HS-27A (cell line): ENCODE results near the gene IBA57.

Experiments
- DNase-seq: peaks from one replicate; pipeline ENCODE4 v3.0.0-alpha.2; 2012; ENCODE audit warnings: low read depth, missing footprints

The IBA57 gene

DNA sequence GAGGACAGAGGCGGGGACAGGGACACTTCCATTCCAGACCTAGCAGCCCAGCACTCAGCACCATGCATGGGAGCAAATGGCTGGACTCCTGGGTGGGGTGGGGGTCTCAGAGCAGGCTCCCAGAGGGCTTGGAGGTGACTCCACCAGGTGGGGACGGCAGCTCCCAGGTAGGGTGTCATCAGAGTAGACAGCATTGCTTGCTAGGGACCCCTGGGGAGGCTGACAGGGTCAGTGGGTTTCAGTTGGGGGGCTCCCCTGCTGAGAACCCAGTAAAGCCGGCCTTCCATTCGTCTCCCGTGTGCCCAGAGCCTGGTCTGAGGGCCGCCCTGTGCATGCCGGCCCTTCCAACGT is 20.6 kb upstream of the IBA57 start:
- no peak for DNase-seq

DNA sequence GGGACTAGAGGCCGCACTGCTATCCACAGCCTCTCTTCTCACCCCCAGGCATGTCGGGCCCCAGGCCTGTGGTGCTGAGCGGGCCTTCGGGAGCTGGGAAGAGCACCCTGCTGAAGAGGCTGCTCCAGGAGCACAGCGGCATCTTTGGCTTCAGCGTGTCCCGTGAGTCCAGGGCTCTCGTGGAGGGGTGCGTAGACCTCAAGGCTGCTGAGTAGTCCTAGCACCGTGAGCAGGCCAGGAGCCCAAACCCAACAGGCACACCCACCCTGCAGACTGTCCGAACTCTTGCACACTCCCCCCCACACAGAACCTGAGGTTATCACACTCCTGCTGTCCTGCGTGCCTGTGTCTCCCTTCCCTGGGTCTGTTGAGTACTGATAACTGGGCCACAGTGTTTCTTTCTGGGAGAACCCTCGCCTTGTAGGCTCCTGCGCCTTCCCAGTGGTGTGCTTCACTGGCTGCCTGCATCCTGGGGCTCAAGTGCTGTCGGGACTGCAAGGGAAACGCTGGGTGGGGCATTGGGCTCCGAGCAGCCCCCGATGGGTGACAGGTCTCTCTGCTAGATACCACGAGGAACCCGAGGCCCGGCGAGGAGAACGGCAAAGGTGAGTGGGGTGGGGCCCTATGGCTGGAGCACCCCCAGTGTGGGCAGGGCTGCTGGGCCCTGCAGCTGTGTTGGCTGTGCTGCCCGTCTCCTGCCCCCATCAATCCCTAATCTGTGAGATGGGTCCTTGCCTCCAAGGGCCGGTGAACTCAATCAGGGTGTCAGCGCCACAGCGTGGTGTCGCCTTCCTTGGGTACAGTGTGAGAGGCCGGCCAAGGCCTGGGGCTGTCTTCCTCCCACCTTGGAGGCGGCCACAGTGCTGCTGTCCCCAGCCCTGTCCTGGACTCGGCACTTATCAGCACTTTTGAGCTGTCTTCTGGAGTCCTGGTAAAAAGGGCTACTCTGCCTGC is 19.9 kb upstream of the IBA57 start:
- no peak for DNase-seq

DNA sequence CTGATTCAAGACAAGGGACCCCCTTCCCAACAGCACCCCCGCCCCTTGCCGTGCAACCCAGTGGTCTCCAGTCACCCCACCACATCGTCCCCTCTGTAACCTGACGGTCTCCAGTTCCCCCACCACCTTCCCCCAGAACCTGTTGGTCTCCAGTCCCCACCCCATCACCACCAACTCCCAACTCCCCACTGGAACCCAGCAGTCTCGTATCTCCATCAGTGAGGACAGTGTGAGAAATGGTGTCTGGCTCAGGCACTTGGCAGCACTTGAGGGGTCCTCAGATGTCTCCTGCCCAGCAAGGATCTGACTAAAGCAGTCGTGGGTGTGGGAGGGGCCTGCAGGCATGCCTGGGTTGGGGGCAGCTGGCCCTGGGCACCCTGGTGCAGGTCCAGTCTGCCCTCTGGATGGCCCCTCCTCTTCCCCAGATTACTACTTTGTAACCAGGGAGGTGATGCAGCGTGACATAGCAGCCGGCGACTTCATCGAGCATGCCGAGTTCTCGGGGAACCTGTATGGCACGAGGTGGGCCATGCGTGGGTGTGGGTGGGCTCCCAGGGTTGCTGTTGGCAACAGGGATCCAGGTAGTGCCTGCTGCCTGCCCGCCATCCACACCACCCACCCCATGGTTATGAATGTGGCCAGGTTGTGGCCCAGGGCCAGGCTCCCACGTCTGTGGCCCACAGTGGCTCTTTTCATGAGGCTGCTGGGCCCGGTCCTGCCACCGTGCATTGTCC is 19.0 kb upstream of the IBA57 start:
- DNase-seq: no peak

DNA sequence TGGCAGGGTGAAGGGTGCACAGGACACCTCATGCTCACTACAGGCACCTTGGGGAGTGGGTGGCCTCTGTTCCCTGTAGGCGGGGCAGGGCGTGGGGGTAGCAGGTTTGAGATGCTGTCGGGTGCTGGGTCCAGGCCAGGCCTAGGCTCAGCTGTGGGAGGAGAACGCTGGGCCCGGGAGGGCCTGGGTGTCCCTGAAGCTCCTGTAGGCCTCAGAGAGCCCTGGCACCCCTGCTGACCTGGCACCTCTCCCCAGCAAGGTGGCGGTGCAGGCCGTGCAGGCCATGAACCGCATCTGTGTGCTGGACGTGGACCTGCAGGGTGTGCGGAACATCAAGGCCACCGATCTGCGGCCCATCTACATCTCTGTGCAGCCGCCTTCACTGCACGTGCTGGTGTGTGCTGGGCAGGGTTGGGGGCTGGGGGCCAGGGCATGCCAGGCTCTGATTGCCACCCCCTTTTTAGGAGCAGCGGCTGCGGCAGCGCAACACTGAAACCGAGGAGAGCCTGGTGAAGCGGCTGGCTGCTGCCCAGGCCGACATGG is 18.4 kb upstream of the IBA57 start:
- DNase-seq: no peak

DNA sequence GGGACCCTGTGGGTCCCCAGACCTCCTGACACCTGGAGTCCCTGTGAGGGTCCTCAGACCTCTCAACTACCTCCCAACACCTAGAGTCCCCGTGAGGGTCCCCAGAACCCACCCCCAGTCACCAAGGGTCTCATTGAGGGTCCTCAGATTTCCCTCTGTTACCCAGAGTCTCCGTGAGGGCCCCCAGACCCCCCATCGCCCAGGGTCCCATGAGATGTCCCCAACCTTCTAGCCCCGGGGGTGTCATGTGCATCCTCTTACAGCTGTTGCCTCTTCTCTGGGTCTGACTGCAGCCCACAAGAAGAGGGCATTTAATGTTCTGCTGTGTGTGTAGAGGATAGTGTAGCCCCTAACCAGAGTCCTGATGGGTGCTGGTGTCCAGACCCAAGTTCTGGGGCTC is 17.8 kb upstream of the IBA57 start:
- no peak for DNase-seq

DNA sequence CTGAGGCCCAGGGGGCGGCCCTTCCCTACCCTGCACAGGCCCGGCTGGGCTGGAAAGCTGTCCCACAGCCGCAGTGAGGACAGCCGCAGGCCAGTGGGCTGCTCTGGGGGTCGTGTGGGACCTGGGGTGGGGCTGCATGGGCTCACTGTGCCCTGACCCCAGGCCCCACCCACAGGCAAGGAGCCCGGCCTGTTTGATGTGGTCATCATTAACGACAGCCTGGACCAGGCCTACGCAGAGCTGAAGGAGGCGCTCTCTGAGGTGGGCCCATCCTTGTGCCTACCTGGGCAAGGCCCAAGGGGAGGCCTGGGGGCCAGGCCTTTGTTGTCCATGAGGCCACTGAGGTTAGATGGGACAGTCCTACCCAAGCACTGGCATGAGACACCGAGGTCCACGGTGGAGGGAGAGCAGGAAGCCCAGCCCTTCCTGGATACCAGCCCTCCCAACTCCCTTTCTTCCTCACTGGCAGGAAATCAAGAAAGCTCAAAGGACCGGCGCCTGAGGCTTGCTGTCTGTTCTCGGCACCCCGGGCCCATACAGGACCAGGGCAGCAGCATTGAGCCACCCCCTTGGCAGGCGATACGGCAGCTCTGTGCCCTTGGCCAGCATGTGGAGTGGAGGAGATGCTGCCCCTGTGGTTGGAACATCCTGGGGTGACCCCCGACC is 17.3 kb upstream of the IBA57 start:
- no peak for DNase-seq

DNA sequence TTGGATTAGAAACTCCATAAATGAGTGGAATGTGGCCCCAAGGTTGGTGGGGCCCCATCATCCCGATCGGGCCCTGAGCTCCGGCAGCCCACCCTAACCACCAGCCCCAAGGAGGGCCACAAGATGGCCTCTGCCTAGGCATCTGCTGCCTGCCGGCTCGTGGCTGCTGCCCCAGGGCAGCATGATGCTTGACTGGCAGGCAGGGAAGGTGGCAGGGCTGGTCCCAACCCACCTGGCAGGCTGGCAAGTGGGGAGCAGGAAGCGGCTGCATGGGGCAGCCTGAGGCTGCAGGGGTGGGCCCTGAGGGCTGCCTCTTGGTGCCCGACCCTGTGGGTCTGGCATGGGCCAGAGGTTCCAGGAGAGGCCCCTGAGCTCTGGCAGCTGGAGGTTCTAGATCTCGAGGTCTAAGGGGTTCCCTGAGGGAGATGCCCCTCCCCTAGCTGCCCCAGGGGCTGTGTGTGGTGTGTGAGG is 16.6 kb upstream of the IBA57 start:
- no peak for DNase-seq

DNA sequence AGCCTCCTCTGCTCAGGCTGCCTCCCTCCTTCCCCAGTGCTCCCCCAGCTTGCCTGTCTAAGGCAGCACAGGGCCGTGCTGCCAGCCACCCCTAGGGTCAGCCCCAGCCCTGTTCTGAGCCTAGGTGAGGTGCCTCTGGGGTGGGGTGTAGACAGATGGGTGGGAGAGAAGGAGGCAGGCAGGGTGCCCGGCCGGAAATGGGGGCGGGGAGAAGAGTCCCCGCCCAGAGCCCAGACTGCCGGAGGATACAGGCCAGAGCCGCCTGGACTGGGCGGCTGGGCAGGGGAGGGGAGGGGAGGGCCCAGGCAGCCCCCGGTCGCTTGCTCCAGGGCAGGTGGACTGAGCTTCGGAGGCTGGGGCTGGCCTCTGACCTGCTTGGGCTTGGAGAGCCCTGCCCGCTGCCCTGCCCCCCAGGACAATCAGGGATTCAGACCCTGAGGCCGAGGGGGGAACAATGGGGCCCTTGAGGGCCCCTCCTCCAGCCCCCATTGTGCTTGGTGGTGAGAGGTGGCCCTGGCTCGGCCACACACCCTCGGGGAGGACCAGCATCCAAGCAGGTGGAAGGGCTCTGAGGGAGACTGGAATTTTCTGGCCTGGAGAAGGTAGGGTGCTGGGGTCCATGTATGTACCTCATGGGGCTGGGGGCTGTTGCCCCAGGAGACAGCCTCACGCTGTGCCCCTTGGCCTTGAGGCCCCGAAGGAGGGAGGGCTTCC is 16.0 kb upstream of the IBA57 start, which contains the start of gene GJC2:
TSS of gene GJC2 (plus strand) at position 525 of the 714 bp plus-strand sequence. CDS start 7,829 bp downstream, outside the sequence.
- no peak for DNase-seq

DNA sequence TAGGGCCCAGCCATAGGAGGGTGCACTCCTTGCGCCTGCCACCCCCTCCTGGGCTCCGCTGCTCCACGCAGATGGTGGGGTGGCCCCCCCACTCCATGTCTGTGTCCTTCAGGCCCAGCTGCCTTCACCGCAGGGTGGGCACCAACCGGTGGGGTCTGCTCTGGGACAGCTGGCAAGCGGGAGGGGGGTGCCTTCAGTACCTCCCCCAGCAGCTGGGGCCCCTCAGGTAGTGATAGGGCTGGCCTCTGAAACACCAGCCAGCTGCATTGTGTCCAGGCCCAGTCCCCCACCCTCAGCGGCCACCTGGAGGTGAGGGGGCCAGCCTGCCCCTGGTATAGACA is 15.5 kb upstream of the IBA57 start:
- DNase-seq: no peak

DNA sequence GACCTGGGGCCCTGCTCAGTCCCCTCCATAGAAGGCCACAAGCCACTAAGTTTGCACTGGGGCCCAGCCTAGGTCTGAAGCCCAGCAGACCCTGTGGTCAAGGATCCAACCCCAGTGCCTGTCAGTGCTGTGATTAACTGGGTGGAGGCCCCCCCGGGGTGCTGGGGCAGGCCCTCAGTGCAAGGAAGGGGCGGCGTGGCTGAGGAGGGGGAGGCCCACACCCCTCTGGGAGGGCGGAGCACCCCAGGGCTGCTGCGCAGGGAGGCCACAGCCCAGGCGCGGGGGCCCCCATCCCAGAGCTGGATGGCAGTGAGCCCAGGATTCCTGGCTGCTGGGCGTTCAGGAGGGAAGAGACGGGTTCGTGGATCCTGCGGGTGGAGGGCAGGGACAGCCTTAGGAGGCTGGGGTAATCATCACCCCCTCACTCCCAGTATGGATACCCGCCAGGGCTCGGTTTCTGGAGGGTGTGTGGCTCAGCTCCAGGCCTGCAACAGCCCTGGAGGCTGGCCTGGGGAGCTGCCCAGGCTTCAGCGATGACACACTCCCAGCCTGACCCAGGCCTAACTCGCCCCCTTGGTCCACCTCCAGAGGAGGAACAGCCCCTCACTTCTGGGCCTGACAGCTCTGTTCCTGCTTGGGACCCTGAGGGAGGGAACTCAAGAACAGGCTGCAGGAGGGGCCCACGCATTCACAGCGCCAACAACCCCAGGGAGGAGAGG is 15.0 kb upstream of the IBA57 start:
- DNase-seq: no peak

DNA sequence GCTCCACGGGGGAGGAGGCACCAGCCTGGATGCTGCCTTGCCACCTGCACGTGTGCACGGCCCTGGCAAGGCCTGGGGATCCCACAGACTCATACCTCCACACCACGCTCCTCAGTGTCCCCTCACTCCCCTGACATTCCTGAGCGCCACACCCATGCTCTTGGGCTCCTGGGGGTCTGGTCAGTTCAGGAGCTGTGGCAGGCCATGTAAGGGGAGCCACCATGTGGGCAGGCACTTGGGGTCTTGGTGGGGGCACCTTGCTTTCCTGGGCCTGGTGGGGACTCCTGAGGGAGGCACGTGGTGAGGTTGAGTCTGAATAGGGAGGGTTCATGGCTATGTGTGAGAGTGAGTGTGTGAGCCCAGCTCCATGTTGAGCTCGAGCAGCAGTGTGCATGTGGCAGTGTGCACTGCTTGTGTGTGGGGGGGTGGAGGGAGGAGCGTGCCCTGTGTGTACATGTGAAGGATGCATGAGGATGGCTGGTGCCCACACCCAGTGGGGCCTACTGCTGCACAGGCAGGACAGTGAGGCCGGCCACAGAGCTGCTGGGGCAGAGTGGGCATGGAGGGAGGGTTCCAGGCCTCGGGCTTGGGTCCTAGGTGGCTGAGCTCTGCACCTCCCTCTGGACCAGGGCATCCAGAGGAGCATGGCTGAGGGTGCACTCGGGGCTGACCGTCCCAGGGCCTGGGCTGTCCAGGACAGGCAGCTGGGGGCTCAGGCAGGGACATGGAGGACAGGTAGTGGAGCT is 14.3 kb upstream of the IBA57 start:
- DNase-seq: no peak

DNA sequence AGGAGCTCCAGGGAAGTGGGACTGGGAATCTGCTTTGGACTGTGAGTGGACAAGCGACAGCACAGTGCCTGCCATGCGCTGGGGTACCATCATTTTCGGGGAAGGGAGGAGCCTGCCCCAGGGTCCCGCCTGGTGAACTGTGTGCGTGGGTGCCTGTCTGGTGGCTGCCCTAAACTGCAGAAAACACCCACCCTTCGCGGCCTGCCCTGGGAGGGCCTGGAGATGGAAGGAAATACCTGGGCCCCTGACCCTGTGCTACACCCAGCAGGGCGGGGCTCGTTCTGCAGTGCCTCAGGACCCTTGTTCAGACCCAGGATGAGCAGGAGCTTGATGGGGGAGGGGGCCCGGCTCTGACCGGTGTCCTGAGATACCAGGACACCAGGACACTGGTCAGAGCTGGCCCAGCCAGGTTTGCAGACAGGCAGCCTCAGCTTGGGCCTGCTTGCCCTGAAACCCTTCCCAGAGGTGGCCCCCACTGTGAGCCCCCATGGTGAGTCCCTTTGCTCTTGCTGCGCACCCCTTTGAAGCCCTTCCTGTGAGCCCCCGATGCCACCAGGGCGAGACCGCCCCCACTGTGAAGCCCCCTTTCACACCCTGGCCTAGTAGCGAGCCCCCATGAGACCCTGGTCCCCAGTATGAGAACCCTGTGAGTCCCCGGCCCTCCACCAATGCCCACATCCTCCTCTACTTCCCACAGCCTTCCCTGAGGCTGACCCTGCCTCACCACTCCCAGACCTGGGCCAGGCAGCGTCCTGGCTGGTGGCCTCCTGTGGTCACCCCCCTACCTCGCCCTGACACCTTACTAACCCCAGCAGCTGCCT is 13.3 kb upstream of the IBA57 start:
- no peak for DNase-seq

DNA sequence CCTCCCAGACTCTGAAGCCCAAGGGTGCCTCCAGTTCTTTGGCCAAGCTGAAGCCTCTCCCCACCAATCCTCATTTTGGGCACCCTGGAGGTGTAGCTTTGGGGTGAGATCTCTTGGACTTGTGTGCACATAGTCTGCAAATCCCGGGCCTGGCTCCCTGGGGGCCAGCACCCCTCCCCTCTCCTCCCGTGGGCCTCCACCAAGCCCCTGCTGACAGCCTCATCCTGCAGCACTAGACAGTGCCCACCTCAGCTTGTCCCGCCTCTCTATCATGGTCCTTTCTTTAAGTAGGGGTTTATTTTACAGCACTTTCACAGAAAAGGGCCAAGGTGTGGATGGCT is 12.7 kb upstream of the IBA57 start:
- DNase-seq: no peak

DNA sequence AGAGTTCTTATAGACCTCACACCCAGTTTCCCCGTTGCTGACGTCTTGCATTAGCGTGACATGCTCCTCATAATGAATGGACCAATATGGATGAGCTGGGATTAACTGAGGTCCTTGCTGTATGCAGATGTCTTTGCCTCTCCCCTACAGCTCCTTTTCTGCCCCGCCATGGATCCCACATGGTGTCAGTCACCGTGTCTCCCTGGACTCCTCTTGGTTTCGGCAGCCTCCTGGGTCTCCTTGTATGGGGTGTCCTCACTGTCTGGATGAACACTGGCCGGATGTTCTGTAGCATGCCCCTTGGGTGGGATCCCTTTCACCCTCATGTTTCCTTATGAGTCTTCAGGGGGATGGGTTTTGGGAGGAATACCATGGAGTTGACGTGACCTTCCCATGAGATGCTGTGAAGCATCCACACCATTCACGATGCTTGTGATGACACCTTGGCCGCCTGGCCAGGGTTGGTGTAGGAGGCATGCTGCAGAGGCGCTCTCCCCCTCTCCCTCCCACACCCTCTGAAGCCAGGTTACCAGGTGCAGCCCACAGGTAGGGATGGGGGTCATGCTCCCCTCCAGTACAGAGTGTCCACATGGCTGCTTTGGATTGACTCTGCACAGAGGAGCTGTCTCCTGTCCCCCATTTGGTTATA is 11.5 kb upstream of the IBA57 start:
- DNase-seq: no peak

DNA sequence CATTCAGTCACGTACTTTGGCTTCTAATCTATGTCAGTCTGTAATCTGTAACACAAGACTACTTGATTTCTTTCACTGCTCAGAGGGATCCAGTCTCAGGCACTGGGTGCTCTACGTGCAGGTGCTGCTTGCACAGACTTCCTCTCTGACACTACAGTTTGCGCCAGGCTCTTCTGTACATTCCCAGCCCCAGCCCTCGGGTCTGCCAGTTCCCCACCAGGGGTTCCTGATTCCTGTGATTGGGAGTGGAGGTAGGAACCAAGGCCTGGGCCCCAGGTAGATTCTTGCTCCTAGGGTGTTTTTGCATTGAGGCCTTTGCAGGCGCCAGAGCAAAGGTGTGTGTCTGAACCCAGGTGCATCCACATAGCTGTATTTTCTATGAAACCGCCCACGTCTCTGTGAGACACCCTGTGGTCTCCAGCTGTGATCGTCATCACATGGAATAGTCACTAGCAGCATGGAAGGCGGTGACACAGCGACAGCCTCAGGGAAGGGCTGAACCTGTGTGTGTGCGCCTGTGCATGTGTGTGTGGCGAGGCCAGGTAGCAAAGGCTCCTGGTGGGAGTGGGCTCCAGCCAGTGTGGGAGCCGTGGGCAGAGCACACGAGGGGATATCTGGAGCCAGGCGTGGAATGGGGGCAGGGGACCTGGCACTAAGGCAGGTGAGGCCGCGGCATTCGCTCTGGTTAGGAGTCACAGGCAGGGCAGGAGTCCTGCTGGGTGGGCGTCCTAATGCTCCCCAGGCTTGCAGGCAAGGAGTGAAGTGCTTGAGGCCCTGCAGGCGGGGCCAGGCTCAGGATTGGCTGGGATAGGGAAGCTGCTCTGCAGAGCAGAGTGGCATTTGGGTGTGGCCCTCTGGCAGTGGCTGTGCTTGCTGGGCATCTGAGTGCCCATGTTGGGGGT is 10.7 kb upstream of the IBA57 start:
- no peak for DNase-seq

DNA sequence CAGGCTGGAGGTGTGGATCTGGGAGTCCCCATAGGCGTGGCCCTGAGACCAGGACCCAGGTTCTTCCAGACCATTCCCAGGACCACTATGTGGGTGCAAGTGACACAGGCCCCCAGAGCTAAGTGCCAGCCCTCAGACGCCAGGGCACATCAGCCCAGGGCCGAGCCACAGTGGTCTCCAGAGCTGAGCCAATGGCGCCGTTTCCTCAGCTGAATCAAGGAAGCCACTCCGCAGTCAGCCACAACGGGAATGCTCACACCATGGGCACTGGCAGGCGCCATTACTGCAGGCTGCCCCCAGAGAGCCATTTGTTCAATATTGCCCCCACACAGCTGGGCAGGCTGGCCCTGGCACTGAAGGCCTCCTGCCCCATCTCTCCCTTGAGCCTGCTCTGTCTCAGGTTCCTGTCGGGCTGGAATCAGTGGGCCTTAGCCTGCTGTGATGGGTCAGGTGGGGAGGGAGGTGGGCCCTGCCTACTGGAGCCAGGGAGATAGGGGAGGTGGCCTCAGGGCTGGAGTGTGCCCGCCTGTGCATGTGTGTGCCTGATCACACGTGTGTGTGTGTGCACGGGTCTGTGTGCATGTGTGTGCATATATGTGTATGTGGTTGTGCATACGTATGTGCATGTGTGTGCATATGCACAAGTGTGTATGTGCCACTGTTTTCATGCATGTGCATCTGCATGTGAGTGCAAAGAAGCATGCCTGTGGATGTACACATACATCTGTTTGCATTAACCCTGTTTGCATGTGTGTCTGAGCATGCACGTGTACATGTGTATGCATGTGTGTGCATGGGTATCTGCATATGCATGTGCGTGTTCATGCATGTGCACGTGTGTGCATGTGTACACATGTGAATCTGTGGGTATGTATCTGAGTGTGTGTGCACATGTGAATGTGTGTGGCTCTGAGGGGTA is 9.7 kb upstream of the IBA57 start:
- no peak for DNase-seq

DNA sequence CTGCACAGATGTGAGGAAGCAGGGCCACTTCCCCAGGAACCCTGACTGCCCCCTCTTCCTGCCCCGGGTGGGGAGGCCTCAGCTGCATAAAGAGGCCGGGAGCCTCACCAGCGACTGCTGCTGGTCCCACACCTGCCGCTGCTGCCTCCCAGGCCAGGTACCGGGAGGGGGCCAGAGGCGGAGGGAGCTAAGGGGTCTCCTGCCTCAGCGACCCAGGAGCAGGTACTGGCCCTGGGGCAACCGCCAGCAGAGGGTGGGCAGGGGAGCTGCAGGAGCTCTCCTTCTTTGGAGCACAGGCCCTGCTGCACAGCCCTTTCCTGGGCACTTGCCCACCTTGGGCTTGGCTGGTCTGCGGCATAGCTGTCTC is 9.1 kb upstream of the IBA57 start:
- no peak for DNase-seq
